ENCODE measurements around the gene AP5Z1.

Gene AP5Z1

DNA sequence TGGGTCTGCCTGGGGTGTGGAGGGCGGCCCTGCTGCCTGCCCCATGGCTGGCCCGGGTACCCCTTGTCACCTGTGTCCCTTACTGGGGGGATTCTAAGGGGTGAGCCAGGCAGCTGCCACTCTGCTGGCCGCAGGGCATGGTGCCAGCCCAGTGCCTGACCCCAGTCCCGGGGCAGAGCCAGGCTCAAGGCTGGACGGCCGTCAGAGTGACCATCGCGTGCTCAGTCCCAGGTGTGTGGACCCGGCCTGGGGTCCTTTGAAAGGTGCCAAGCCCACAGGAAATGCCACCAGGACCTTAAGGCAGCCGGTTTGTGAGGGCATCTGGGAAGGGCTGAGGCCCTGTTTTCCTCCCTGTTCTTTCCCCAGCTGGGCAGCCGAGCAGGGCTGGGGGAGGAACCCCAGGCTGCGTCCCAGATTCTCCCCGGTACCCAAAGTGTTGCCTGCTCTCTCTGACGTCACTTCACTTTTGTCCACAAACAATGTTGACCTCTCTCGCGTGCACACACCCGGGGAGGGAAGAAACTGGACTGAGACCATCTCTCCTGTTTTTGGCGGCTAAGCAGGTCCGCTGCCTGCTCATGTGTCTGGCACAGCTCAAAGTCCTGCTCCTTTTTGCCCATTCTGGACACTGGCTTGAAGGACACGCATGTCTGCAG is 48.8 kb downstream of the AP5Z1 start:
- no peak for FAIRE-seq

DNA sequence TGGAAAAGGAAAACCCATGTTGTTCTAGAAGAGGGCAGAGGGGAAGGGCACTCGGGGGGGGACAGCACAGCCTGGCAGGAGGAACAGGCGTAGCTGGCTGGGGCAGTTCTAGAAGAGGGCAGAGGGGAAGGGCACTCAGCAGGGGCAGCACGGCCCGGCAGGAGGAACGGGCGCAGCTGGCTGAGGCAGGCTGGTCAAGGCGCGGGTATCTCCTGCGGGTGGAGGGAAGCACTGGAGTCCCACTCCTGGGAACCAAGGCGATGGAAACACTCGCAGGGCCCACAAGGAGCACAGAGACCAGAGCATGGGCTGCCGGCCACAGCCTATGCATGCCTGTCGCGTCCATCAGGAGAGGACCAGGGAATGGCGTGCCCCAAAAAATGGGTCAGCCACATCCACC is 49.7 kb downstream of the AP5Z1 start:
- FAIRE-seq: no peak

DNA sequence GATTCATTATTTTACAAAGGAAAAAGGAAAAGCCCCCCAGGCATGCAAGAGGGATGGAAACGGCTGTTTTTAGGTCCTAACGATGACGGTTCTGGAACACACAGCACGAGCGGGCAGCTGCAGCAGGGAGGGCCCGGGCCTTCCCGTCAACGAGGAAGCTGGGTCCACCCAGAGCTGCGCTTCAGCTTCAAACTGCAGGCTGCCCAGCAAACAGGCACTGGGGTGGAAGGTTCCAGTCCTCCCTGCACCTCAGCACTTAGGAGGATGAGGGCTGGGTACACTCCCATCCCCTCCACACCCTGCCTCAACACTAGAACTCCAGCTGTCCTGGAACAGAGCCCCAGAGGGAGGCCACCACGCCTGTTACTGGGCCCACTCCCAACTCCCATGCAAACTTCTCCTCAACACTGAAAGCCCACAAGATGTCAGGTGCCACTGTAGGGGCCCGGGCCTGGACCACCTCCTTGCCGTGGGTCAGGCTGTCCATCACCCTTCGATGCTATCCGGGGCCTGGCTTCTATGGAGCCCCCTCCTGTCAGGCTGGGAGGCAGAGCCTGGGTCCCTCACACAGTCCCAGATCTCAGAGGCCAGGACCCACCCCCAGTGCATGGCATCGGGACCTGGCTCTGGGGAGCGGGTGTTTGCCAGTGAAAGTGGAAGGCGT is 53.4 kb downstream of the AP5Z1 start:
- no peak for FAIRE-seq

DNA sequence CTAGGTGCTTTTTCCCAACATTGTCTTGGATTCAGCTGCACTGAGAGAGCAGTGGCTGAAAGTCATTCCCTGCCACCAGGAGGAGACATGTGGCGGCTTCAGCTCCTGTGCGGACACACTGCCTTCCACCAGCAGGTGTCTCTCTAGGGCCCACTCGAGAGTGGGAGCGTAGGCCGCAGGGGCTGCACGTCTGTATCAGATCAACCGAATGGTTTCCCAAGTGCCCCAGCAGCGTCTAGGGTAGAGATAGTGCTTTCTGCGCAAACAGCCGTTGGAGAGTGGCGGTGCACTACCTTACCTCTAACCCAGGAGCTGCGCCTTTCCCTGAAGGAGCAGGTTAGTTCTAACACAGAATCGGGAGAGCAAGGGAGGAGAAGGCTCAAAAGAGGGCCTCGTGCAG is 54.8 kb downstream of the AP5Z1 start:
- FAIRE-seq: no peak

DNA sequence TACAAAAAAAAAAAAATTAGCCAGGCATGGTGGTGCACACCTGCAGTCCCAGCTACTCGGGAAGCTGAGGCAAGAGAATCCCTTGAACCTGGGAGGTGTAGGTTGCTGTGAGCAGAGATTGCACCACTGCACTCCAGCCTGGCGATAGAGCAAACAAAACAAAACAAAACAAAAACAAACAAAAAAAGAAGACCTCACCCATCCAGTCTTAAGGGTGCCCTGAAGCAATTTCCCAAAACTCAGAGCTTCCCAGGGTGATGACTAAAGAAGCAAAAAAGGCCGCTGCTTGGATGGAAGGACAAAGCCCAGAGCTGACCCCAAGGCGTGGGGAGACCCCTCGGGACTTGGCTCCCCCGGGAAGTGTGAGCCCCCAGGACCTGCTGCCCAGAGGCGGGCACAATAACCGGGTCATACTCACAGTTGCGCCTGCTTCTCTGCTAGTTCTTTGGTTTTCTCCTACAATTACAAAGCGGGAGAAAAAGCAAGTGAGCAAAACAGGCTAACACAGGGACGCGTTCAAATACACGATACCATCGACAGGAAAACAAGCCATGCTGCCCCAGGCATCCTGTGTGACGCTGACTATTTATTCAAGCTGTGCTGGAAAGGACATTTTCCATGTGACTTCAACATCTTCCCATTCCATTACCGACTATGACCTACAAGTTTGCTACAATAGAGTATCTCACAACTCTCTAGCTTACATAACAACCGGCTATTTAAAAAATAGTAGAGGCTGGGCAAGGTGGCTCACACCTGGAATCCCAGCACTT is 56.5 kb downstream of the AP5Z1 start:
- no peak for FAIRE-seq

DNA sequence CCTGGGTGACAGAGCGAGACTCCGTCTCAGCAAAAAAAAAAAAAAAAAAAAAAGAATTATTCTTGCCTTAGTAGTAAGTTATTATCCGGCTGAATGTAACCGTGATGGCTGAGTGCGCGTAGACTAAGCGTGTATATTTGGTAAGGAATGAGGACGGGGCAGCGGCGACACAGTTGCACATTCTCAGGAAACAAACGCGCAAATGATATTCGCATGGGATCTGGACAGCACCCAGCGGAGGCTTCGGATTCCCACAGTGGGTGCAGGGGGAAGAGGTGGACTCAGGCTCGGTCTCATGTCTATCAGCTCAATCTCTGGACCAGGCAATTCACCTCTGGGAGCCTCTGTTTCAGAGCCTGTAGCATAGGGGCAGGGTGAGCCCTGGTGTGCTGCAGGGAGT is 57.3 kb downstream of the AP5Z1 start:
- FAIRE-seq: no peak

DNA sequence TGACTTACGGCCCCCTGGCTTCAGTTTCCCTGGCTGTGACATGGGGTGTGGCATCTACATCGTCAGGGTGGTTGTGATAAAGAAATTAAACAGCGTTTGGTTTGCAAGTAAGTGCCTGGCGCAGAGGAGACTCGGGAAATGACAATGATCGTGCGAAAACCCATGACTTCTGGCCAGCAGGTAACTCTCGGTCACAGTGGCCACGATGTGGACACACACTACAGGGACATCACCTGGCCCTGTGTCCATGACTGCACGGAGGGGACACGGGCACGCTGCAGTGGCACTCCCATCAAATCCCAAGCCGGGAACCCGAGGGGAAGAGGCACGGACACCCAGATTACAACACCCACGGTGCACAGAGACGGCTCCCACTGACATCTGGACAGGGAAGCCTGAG is 57.8 kb downstream of the AP5Z1 start:
- no peak for FAIRE-seq

DNA sequence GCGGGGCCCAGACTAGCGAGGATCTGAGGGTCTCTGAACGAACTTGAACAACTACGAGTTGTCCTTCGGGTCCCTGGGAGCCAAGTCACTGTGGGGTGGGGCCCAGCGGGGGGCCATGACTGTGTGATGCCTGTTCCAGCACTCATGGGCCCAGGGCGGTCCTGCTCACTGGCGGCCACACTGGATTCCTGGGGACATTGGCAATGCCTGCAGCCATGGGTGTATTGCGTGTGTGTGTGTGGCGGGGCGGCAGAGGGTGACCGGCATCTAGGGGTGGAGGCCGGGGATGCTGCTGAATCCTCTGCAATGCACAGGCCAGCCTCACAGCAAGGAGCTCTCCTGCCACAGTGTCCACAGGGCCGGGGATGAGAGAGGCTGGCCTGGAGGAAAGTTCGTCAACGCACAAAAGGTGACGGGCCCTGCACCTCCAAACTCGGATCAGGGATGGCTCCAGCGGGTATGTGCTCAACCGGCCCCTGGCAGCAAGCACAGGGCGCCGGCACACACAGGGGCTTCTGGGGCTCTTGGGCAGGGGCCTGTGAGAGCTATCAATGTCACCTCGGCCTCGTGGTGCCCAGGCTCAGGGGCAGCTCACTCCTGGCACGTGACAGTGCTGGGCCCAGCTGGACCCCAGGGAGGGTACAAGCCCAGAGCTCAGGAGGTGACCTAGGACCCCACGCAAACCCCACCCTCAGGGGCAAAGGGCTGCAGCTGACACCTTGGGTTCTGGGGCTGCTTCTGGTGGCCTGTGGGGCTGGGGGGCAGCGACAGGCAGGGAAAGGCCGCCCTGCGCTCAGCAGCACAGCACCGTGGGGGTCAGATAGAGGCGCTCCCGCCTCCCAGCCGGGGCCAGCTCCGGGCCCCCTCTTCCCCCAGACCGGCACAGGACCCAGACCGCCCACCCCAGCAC is 58.5 kb downstream of the AP5Z1 start:
- no peak for FAIRE-seq

DNA sequence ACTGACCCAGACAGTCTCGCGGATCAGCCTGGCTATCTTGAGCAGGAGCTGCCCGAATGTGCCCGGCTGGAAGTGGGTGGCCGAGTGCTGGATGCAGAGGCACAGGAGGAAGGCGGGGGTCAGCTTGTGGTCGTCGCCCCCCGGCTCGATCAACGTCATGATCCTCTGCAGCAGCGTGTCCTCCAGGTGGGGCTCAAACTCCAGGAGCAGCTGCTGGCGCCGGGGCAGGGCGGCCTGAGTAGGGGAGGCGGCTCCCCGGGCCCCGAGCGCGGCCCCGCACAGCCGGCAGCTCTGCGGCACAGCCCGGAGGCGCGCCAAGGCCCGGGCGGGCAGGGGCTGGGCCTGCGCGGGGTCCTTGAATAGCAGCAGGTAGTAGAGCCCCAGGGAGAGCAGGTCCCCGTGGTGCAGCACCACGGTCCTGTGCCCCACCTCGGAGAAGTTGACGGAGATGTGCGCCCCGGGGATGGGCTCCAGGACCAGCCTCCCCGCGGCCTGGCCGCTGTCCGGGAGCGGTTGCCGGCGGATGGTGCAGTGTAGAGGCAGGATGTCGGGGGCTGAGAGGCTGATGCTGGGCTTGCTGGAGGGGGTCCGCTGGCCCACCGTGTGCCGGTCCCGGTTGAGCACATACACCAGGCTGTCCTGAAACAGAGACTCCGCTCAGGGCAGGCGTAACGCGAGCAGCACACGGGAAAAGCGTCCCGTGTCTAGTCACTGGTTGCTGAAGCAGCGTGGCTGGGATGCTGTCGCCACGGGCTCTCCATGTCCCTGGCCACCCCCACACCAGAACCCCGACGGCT is 59.4 kb downstream of the AP5Z1 start:
- no peak for FAIRE-seq

DNA sequence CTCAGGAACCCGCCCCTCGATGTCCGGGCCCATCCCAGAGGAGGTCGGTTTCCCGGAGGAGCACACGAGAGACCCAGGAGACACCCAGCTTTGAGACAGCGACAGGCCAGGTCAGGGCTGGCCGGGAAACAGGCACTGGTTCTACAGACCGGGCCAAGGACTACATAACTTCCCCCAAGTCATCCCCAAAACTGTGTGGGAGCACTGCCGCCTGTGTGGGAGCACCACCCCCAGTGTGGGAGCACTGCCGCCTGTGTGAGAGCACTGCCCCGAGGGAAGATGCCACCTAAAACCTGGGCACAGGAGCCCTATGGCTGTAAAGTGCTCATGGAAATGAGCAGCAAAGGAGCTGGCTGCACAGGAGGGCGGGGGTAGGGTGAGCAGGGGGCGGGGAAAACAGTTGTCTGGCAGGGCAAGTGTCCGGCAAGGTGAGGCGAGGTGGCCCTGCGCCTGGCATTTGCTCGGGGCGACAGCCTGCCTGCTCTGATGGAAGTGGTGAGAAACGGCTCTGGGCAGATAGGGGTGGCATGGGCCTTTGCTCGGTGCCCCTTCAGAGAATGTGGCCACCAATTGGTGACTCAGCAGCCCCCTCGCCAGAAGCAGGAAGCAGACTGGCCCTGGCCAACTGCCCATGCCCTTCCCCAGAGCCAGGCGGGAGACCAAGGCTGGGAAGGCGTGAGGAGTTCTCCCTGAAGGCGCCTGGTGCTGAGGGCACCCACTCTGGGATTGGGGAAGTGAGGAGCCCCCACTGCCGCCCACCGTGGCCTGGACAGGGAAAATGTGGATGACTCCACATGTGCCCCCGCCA is 60.2 kb downstream of the AP5Z1 start:
- FAIRE-seq: no peak

DNA sequence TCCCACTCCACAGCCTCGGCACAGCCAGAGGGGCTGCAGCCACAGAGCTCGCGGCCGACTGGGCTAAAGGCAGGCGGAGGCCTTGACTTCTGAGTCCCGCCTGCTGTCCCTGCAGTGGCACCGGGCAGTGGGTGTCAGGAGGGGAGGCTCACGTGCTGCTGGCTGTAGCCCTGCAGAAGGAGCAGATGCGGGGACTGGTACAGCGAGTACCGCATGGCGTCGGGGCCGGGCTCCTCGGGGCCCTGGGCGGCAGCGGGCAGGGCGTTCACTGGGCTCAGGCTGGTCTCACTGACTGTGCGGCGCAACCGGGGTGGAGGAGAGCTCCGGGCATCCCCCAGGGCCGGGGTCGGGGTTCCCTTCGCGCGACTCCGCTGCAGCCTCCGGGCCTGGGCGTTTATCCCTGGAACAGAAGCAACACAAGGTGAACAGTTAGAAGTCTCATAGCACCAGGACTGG is 60.8 kb downstream of the AP5Z1 start:
- no peak for FAIRE-seq

DNA sequence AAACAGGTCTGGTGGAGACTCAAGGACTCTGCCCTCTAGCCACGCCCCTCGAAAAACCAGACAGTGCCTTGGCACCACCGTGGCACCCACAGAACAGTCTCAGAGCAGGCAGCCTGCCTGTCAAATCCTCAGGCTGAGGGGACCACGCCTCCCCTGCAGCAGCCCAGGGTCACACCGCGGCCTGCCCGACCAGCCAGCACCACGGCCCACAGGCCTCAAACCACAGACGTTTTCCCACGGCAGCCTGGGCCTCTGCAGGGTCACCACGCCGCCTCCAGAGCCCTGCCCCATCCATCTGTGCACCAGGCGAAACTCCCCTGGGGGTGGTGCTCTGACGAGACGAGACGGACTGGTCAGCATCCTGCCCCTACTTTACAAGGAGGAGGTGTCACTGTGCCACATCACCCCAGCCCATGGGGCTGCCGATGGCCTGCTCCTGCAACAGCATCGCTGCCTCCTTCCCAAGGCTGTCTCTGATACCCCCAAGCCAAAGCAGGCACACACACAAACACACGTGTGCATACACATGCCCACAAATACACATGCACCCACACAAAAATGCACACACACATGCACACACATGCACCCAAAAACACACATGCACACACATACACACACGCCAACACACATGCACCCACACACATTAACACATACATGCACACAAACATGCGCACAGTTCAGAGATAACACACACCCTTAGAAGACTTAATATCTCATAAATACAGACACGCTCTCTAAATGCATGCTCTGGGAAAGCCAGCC is 61.8 kb downstream of the AP5Z1 start:
- FAIRE-seq: no peak

DNA sequence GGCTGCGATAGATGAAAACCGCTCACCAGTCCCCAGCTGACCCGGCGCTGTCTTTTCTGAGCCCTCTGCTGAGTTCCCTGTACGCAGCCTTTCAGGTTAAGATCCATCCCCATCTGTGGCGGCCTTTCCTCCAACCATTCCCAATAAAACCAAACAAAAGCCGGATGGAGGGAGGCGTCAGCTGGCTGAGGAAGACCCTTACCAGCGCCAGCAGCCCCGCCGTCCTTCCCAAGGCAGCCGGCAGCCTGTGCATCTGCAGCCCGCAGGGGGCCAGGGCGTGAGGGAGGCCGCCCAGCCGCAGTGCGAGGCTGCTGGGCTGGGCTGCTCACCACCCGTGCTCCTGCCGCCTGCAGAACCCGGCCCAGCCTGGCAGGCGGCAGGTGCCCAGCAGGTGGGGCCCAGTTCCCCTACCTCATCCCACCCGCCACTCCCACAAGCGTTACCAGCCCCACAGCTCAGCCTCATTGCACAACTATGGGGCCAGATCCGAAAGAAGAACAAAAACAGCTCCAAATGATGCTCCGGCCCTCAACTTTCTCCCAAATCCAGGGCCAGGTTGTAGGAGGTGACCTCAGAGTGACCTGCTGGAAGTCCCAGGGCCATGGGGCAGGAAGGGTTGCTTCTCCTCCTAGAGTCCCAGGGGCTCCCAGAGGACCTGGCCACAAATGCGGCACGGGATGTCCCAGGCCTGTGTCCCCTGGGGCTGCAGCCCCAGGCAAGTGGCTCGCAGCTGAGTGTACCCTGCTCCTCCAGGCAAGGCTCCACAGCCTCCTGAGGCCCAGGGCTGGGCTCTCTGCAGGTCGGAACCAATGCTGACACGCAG is 62.6 kb downstream of the AP5Z1 start:
- no peak for FAIRE-seq

DNA sequence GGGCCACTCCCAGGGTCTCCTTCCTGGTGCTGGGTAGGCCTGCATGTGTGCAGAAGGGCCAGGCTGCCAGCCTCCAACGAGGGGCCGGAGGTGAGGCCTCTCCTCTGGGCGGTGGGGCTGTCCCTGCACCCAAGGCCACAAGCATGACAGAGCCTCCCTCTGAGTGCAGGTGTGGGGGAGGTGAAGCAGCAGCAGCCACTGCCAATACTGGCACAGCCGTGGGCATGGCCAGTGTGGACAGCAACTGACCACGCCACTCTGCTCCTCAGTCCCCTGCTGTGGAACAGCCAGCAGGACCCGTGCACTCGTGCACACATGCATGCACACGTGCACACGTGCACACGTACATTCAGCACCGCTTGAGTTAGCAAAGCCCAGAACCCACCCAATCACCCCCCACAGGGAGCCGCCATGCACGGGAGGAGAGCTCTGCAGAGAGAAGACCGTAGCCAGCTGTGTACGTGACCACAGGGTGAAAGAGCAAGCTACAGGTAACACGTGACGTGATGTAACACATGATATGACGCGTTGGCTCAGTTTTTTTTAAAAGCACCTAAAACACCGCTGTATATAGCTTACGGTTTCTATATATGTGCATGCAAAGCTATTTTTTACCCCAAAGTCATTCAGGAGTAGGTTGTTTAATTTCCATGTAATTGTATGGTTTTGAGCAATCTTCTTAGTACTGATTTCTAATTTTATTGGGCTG is 63.4 kb downstream of the AP5Z1 start:
- FAIRE-seq: no peak

DNA sequence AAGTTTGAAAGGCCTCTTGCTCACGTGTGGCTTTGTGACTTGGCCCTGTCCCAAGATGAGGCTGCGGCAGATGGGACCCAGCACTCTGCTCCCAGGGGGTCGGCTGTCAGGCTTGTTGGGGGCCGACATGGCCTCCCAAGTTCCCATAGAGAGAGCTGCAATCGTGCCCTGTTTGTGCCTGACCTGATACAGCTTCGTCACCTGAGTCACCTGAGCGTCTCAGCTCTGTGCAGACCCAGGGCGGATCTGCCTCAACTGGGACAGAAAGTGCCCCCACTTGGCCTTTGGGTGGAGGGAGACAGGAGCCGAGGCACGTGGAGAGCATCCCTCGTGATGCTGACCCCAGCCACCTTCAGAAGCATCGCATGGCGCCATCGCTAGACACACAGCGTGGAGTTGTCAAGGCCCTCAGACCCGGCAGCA is 64.7 kb downstream of the AP5Z1 start:
- no peak for FAIRE-seq

Data from A204.1 (cell line).